NCI-H146 (cell line): ENCODE data around the gene FAM228B.

Experiments used
- DNase-seq: peaks from one replicate; lab custom pipeline; 2025; lab: John Stamatoyannopoulos, UW

FAM228B gene

DNA sequence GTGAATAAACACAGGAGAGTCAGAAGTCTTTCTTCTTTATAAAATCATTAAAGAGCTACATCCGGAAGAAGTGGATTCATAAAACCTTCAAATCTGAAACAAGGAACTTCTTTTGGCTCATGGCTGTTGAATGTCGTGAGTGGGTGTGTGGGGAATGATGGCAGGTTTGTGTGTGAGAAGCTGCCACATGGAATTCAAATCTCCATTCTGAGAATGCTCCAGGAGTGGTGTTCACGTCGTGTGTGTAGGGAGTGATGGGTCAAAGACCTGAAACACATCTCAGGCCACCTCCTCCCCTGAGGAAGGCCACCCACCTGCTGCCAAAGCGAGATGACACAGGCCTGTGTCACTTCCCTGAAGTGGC, 80.5 kb downstream of the FAM228B start:
- no peak for DNase-seq

DNA sequence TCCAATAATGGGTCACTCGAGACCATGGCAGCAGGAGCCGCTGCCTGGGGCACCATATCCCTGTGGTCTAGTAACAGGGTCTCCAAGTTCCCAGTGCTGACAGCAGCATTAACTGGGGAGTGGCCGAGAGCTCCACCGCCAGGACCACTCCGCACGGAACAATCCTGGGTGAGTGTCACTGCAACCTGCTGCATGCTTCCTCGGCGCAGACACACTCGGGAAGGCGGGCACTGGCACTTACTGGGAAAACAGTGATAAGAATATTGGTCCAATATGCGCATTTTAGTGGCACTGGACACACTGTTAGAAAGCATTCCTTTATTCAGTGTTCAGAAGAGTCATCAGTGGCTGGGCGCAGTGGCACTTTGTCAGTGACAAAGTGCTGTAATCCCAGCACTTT, 81.2 kb downstream of the FAM228B start:
- no peak for DNase-seq

DNA sequence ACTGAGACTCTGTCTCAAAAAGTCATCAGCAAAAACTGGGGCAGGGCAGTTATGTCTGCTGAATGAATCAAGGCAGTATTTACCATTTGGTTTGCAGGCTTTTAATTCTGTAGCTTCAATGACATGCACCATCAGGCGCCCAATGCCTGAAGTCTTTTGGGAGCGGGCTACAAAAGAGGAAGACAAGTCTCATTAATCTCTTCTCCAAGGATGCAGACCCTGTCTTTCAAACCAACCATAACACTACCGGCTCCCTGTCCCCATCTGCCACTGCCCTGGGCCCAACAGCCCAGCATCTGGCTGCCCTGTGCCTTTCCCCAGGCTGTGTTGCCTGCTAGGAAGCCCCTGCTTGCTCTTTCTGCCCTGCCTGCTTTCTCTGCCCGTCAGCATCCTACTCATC, 81.9 kb downstream of the FAM228B start:
- no peak for DNase-seq

DNA sequence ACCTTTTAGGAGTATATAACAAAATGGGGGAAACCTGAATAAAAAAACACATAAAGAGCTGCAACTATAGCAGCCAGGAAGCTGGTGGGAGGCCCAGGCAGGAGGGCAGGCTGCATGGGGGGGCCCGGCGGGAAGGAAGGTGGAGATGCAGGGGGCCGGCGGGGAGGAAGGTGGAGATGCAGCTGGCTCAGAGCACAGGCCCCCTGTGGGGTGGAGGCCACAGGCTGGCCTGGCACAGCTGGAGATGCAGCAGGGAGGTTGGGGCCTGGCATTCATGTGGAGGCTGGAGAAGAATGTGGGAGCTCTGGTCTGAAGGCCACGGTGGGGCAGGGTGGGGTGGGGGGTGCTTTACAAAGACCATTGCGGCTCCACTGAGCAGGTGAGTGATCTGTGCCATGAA, 83.0 kb downstream of the FAM228B start:
- peak; percentile 59 for DNase-seq

DNA sequence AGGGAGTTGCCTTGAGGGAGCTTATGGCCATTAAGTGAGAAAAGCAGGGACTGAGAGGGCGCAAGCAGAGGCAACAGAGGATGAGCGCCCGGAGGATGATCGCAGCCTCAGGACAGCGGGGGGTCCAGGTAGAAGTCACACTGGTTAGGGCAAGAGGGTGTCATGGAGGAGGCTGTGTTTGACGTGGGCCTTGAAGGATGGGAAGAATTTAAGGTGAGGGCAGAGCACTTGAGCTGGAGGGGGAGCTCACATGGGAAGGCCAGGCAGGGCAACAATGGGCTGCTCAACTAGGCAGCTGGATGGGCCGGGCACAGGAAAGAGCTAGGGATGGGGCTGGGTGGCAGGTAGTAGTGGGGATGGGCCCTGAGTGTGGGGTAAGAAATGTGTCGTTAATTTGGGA, 83.4 kb downstream of the FAM228B start:
- DNase-seq, result no peak

DNA sequence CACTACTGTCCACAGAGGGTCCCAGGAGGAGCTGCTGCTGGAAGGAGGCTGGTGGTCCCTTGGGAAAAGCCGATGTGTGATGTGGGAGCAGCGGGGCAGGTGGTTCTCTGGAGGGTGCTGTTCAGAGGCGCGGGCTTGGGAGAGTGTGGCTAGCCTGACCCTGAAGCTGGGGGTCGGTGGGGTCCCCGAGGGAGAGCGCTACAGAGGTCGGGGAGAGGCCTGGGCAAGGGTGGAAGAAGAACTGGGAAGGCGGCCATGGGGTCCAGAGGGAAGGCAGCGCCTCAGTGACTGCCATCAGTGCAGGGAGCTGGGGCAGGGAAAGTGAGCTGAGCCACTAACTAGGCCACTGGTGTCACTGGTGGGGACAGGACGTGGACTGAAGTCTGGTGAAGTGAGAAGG, 84.1 kb downstream of the FAM228B start:
- DNase-seq, result no peak

DNA sequence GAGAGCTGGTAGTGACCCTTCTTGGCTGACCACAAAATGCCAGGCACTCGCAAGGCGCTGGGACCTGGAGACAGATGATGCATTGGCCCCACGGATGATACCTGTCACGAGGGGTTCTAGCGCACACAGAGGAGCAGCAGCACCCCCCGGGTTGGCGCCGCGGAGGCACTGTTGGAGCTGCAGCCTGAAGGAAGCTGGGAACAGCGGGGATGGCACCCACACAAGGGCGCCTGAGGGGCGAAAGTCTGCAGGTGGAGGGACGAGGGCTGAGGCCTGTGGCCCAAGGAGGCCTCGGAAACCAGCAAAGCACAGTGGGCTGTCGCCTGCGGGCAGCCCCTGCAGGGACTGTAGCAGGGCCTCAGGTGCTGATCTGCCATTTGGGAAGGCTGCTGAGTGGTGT, 85.2 kb downstream of the FAM228B start:
- DNase-seq, result no peak

DNA sequence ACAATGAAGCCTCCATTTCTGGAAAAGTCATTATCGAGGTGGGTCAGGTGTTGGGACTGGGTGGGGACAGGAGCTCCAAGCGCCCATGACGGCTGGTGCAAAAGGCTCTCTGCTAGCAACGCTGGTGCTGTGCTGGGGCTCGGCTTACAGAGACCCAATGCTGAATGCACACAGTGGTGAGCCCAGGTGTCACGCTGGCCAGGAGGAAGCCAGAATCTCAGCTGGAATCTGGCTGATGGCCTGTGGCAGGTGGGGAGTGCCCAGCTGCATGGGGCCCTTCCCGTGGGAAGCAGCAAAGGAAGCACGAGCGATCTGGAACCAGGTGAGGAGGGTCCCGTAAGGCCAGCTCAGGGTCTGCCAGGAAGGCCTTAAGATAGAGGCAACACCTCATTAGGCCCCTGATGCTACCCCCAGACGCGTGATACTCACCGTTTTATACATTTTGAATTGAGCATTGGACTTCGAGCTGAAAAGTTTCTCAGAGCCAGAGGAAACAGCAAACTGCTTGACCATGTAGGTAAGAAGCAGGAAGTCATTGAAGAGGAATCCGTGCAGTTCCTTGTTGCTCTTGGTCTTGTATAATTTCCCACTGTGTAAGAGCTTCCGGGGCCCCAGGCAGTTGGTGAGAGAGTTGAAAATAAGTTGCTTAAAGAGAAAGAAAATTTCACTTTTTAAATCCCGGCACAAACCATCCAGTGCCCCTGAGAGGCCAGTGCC, 86.3 kb downstream of the FAM228B start:
- no peak for DNase-seq

DNA sequence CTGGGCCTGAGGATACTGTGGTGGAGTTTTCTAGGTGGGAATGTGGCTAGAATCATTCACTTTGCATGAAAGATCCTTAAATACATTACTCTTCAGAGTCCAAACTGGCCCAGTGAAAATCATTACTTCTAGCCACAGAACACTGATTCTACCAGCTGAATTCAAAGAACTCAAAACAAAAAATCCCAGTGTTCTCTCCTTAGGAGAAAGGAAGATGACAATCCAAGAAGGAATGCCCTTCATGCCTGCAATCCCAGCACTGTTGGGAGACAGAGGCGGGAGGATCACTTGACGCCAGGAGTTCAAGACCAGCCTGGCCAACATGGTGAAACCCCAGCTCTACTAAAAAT, 86.8 kb downstream of the FAM228B start:
- no peak for DNase-seq

DNA sequence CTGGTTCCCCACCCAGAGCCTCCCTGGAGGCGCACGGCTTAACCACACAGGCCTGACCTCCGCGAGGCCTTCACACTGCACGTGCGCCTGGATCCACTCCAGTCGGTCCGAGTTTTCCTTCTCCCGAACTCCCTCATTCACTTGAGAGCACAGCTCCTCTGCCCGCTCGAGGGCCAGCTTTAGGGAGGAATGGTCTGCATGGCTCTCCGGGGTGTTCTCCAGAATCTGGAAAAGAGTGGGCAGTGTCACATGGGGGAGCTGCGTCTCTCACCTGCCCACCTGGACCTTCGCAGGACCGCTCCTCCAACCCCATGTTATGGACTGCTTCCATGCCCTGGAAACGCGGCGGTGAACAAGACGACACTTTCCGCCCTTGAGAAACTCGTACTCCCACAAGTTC, 87.5 kb downstream of the FAM228B start:
- no peak for DNase-seq

DNA sequence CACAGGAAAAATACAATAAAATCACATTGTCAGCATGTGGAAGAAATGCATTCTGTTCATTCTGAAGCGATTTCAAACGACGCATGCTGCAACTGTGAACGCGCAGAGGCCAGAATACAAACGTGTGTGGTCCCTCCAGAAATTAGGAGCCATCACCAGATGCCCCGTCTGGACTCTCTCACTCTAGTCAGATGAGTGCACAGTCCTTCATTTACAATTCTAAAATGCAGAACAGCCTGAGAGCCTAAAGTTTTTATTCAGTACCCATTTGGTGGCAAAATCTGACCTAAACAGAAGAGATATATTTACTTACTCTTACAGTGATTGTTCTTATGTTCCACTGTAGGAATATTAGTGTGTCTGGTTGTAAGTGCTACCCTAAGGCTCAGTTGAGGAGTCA, 88.1 kb downstream of the FAM228B start:
- no peak for DNase-seq

DNA sequence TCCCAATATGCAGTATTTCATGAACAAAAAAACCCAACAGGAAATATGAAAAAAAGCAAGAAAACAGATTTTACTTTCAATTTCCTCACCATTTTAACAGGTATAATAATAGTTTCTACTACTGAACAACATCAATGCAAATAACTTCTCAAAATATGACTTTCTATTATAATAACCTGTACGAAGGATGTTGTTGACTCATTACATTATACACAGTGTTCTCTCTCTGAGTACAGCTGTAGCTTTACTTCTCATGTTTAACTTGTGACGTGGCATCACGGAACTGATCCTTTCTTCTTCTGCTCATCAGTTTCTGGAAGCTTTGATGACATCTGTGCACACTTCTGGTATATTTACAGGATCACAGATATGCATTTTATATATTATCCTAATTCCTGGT, 91.6 kb downstream of the FAM228B start:
- no peak for DNase-seq
